ENCODE data around the gene PER3.

Gene PER3

GRCh38 chr1:7754234-7754633 is 29.9 kb upstream of the PER3 start:
- no peak overlapping the region for H3K9ac ChIP-seq (ENCODE audit: low read depth, low read length)
- H3K4me1 ChIP-seq (ENCODE audit: insufficient read depth, low read length): no peaks in the 10 kb centered on the region
- ATAC-seq (ENCODE audit: insufficient read depth, low read depth): no peak
- no peak overlapping the region for H2AFZ ChIP-seq (ENCODE audit: low read depth, low read length)
- no peak overlapping the region for H3K4me2 ChIP-seq (ENCODE audit: insufficient read depth, low read length)
- H3K27ac ChIP-seq (ENCODE audit: low read length): no peak overlapping the region
- no peaks in the 10 kb centered on the region for H3K9me3 ChIP-seq (ENCODE audit: insufficient read depth, low read length, severe bottlenecking)
- TF ChIP-seq CTCF (IDR thresholded peaks at IDR 0.05; ENCODE audit: borderline replicate concordance, extremely low read depth, low read length, poor library complexity, severe bottlenecking) (no peak), EZH2 (IDR thresholded peaks at IDR 0.05; ENCODE audit: borderline replicate concordance, low read depth, low read length, severe bottlenecking) (no peak)
- H3K79me2 ChIP-seq (ENCODE audit: insufficient read depth, low read length): no peaks in the 10 kb centered on the region
- H3K4me3 ChIP-seq (ENCODE audit: low read depth in 1 of 2, low read length in 2 of 2): no peak overlapping the region
- H4K20me1 ChIP-seq (ENCODE audit: insufficient read depth, low read length): no peaks in the 10 kb centered on the region
- H3K27me3 ChIP-seq (ENCODE audit: insufficient read depth, low read length, poor library complexity): peaks cover 16% of the 10 kb centered on the region
- DNase-seq: no peak
- H3K36me3 ChIP-seq (ENCODE audit: insufficient read depth, low read length): no peaks in the 10 kb centered on the region

DNA sequence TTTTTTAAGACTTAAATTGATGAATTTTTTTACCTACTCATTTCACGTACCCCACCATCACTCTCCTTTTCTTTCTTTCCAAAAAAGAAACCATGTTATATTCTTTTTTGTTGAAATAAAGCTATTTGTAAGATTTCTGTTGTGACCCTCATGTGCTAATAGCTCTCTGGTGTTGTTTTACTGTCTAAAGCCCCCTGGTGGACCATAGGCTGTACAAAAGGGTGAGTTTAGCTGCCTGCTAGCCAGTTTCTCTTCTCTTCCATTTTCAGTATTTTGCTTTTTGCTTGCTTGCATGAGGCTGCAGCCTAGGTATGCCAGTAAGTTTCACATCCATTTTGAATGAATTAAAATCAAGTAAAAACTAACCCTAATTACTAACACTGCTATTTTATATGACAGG is 28.6 kb upstream of the PER3 start:
- no peaks in the 10 kb centered on the region for H3K79me2 ChIP-seq (ENCODE audit: insufficient read depth, low read length)

GRCh38 chr1:7760245-7760644 is 23.8 kb upstream of the PER3 start:
- no peaks in the 10 kb centered on the region for H4K20me1 ChIP-seq (ENCODE audit: insufficient read depth, low read length)
- H3K9ac ChIP-seq (ENCODE audit: low read depth, low read length): no peak overlapping the region
- no peaks in the 10 kb centered on the region for H3K36me3 ChIP-seq (ENCODE audit: insufficient read depth, low read length)
- no peak overlapping the region for H2AFZ ChIP-seq (ENCODE audit: low read depth, low read length)
- no peaks in the 10 kb centered on the region for H3K9me3 ChIP-seq (ENCODE audit: insufficient read depth, low read length, severe bottlenecking)
- TF ChIP-seq EZH2 (IDR thresholded peaks at IDR 0.05; ENCODE audit: borderline replicate concordance, low read depth, low read length, severe bottlenecking) (no peak), CTCF (IDR thresholded peaks at IDR 0.05; ENCODE audit: borderline replicate concordance, extremely low read depth, low read length, poor library complexity, severe bottlenecking) (no peak)
- no peak overlapping the region for H3K27ac ChIP-seq (ENCODE audit: low read length)
- no peaks in the 10 kb centered on the region for H3K4me1 ChIP-seq (ENCODE audit: insufficient read depth, low read length)
- DNase-seq: no peak
- no peaks in the 10 kb centered on the region for H3K79me2 ChIP-seq (ENCODE audit: insufficient read depth, low read length)
- peaks cover 15% of the 10 kb centered on the region for H3K27me3 ChIP-seq (ENCODE audit: insufficient read depth, low read length, poor library complexity)
- no peak overlapping the region for H3K4me2 ChIP-seq (ENCODE audit: insufficient read depth, low read length)
- H3K4me3 ChIP-seq (ENCODE audit: low read depth in 1 of 2, low read length in 2 of 2): no peak overlapping the region
- no peak for ATAC-seq (ENCODE audit: insufficient read depth, low read depth)

More for the DNA sequence above, 28.6 kb upstream of the PER3 start:
- H3K4me1 ChIP-seq (ENCODE audit: insufficient read depth, low read length): no peaks in the 10 kb centered on the region
- no peak overlapping the region for H3K9ac ChIP-seq (ENCODE audit: low read depth, low read length)
- TF ChIP-seq EZH2 (IDR thresholded peaks at IDR 0.05; ENCODE audit: borderline replicate concordance, low read depth, low read length, severe bottlenecking) (no peak), CTCF (IDR thresholded peaks at IDR 0.05; ENCODE audit: borderline replicate concordance, extremely low read depth, low read length, poor library complexity, severe bottlenecking) (peak; percentile 38)
- H3K4me2 ChIP-seq (ENCODE audit: insufficient read depth, low read length): no peak overlapping the region
- ATAC-seq (ENCODE audit: insufficient read depth, low read depth) (no peak), DNase-seq (no peak)
- no peak overlapping the region for H2AFZ ChIP-seq (ENCODE audit: low read depth, low read length)
- no peak overlapping the region for H3K4me3 ChIP-seq (ENCODE audit: low read depth in 1 of 2, low read length in 2 of 2)
- H3K27ac ChIP-seq (ENCODE audit: low read length): no peak overlapping the region
- H3K36me3 ChIP-seq (ENCODE audit: insufficient read depth, low read length): no peaks in the 10 kb centered on the region
- H3K27me3 ChIP-seq (ENCODE audit: insufficient read depth, low read length, poor library complexity): peaks cover 20% of the 10 kb centered on the region
- H3K9me3 ChIP-seq (ENCODE audit: insufficient read depth, low read length, severe bottlenecking): no peaks in the 10 kb centered on the region
- H4K20me1 ChIP-seq (ENCODE audit: insufficient read depth, low read length): no peaks in the 10 kb centered on the region

- no peak overlapping the region for H3K4me2 ChIP-seq (ENCODE audit: insufficient read depth, low read length)
- no peak overlapping the region for H3K4me3 ChIP-seq (ENCODE audit: low read depth in 1 of 2, low read length in 2 of 2)
- no peak overlapping the region for H3K9ac ChIP-seq (ENCODE audit: low read depth, low read length)
- no peaks in the 10 kb centered on the region for H4K20me1 ChIP-seq (ENCODE audit: insufficient read depth, low read length)
- TF ChIP-seq EZH2 (IDR thresholded peaks at IDR 0.05; ENCODE audit: borderline replicate concordance, low read depth, low read length, severe bottlenecking) (no peak), CTCF (IDR thresholded peaks at IDR 0.05; ENCODE audit: borderline replicate concordance, extremely low read depth, low read length, poor library complexity, severe bottlenecking) (no peak)
- ATAC-seq (ENCODE audit: insufficient read depth, low read depth) (no peak), DNase-seq (no peak)
- no peaks in the 10 kb centered on the region for H3K4me1 ChIP-seq (ENCODE audit: insufficient read depth, low read length)
- H3K79me2 ChIP-seq (ENCODE audit: insufficient read depth, low read length): no peaks in the 10 kb centered on the region
- H3K9me3 ChIP-seq (ENCODE audit: insufficient read depth, low read length, severe bottlenecking): no peaks in the 10 kb centered on the region
- peaks cover 10% of the 10 kb centered on the region for H3K27me3 ChIP-seq (ENCODE audit: insufficient read depth, low read length, poor library complexity)
- no peaks in the 10 kb centered on the region for H3K36me3 ChIP-seq (ENCODE audit: insufficient read depth, low read length)
- H2AFZ ChIP-seq (ENCODE audit: low read depth, low read length): no peak overlapping the region
- no peak overlapping the region for H3K27ac ChIP-seq (ENCODE audit: low read length)
These were observed 23.0 kb upstream of the PER3 start for GRCh38 chr1:7761103-7761502.
